Tibial artery (tissue), 4 donors: ENCODE measurements around the gene LTB4R2.
"Not testable (repeated sequence)": the region's sequence is repeated elsewhere in the genome, so short reads cannot be mapped to it uniquely, and the experiment has no call there.

Source experiments
- DNase-seq, 2 donors: peaks; one replicate each; pipeline ENCODE4 v3.0.0-alpha.2; 2019
- H3K27ac ChIP-seq, 2 donors: fragments of 200-600 bp; sonication (generic) in 1 of 2; 1 replicate in 1 of 2; 2 replicates in 1 of 2; pipeline ENCODE4 v1.5.1; 2018 to 2019; ENCODE audit warnings: mild to moderate bottlenecking in 1 of 2
- H3K27me3 ChIP-seq, 2 donors: fragments of 200-600 bp; sonication (generic) in 1 of 2; one replicate each; pipeline versions ENCODE4 v1.5.1 to v1.6.0; 2016 to 2019
- H3K36me3 ChIP-seq, 3 donors: fragments of 200-600 bp; sonication (generic) in 2 of 3; one replicate each; pipeline ENCODE4 v1.5.1; 2016 to 2019; ENCODE audit warnings: mild to moderate bottlenecking in 2 of 3
- H3K4me1 ChIP-seq, 4 donors: fragments of 200-600 bp; sonication (generic) in 2 of 4; 1 replicate in 3 of 4; 2 replicates in 1 of 4; pipeline ENCODE4 v1.5.1; 2016 to 2019
- H3K4me3 ChIP-seq, 2 donors: fragments of 200-600 bp; sonication (generic) in 1 of 2; 1 replicate in 1 of 2; 2 replicates in 1 of 2; pipeline ENCODE4 v1.5.1; 2018 to 2019; ENCODE audit warnings: mild to moderate bottlenecking in 2 of 2
- H3K9me3 ChIP-seq, 3 donors: fragments of 200-600 bp; sonication (generic) in 1 of 3; one replicate each; pipeline ENCODE4 v1.5.1; 2016 to 2019
- CTCF ChIP-seq, 2 experiments: fragments of 200-600 bp in 1 of 2; fragments of 450-650 bp in 1 of 2; IDR thresholded peaks; one replicate each; pipeline ENCODE4 v1.5.1; 2017 to 2019; ENCODE audit warnings: antibody characterized with exemption in 2 of 2, mild to moderate bottlenecking in 1 of 2, moderate library complexity in 1 of 2
- intact Hi-C: fragments of 100-400 bp; cut with DNase I; formaldehyde crosslinking; loops from one replicate; pipeline ENCODE4 v1.15.0; 2023; ENCODE audit warnings: low total_unique reads

The LTB4R2 gene

GRCh38 chr14:24349742-24350141 lies 39.8 kb downstream of the LTB4R2 start:
- no peak overlapping the region for H3K4me3 ChIP-seq
- H3K4me1 ChIP-seq: no peaks in the 10 kb centered on the region
- no peak overlapping the region for H3K27ac ChIP-seq
- intact Hi-C loops: no loop called here
- H3K36me3 ChIP-seq: no peaks in the 10 kb centered on the region
- H3K9me3 ChIP-seq: no peaks in the 10 kb centered on the region
- no peak for DNase-seq
- TF ChIP-seq CTCF (IDR thresholded peaks at IDR 0.05): no peak
- peaks cover 0 to 30% of the 10 kb centered on the region in 2 donors for H3K27me3 ChIP-seq

DNA sequence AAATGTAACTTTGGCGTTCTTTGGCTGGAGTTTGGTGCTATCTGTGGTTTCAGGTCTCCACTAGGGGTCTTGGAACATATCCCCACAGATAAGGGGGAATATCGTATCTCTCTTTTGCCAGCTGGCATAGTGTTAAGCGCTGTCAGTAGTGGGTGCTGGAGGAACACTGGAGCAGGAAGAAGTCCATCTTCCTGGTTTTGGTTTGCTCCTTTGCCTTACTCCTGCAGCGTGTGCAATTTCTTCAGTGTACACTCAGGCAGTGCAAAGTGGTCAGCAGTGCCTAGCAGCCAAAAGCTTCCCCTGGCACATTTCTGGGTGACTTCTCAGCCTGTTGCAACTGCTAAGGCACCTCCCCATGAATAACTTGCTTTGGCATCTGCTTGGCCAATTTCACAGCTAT lies 41.6 kb downstream of the LTB4R2 start:
- Histone ChIP-seq H3K4me1 (no peaks in the 10 kb centered on the region), H3K4me3 (no peak overlapping the region), H3K27ac (no peak overlapping the region), H3K36me3 (no peaks in the 10 kb centered on the region), H3K9me3 (no peaks in the 10 kb centered on the region), H3K27me3 (peaks cover 0 to 34% of the 10 kb centered on the region in 2 donors)
- no peak for DNase-seq
- no peak for TF ChIP-seq CTCF (IDR thresholded peaks at IDR 0.05)
- intact Hi-C loops: no loop called here

DNA sequence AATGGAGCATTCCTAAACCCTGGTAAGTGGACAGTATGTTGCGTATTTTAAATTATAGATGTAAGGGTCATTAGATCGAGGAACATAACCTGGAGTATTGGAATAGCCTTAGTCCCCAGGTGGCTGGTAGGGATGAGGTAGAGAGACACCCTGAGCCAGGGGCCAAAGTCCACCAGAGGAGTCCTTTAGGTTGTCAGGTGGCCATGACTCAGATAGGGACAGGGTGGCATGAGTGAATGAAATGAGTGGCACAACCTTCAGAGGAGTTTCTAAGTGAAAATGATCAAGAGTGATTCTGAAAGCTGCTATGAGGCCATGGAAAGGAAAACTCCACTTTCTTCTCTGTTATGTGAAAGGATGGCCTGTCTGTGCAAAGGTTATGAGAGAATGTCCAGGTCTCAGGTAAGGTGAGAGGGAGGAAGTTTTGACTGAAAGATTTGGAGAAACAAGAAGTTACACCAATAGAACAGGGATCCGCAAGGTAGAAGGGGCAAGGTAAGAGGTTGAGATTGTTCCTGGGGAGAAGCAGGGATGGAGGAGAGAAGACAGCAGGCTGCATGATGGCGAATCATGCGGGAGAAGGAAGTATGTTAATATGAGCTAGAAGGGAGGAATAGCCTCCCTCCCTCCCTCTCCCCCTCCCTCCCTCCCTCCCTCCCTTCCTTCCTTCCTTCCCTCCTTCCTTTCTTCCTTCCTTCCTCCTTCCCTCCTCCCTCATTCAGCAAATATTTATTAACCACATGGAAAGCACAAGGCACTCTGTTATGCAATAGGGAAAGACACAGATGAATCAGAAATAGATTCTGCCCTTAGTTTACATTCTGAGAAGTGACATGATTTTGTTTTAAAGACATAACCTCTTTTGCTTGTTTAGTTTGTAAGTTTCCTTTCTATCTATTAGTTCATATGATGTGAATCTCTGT lies 43.9 kb downstream of the LTB4R2 start:
- Histone ChIP-seq H3K4me1 (no peaks in the 10 kb centered on the region), H3K36me3 (no peaks in the 10 kb centered on the region), H3K27me3 (peaks cover 0 to 34% of the 10 kb centered on the region in 2 donors), H3K4me3 (no peak overlapping the region), H3K27ac (no peak overlapping the region), H3K9me3 (no peaks in the 10 kb centered on the region)
- no peak for TF ChIP-seq CTCF (IDR thresholded peaks at IDR 0.05)
- intact Hi-C loops: no loop called here
- DNase-seq: no peak

- H3K4me1 ChIP-seq, H3K4me3 ChIP-seq, DNase-seq, H3K36me3 ChIP-seq, H3K9me3 ChIP-seq, H3K27ac ChIP-seq, intact Hi-C loops: not testable (repeated sequence)
- H3K27me3 ChIP-seq: peaks cover 0 to 34% of the 10 kb centered on the region in 2 donors
These were observed 44.5 kb downstream of the LTB4R2 start for GRCh38 chr14:24354482-24354825.

DNA sequence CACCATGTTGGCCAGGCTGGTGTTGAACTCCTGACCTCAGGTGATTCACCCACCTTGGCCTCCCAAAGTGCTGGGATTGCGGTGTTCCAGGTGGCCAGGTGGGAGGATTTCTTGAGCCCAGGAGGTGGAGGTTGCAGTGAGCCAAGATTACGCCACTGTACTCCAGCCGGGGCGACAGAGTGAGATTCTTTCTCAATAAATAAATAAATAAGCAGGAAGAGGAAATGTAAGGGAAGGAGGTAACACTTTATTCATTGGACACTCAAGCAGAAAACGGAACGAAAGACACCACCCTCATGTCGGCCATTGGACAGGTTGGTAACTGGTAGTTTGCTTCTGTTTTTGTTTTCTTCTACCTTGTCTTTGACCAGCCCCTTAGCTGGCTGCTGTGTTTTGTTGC lies 45.1 kb downstream of the LTB4R2 start:
- Histone ChIP-seq H3K27me3 (peaks cover 0 to 34% of the 10 kb centered on the region in 2 donors), H3K4me3 (no peak overlapping the region), H3K9me3 (no peaks in the 10 kb centered on the region), H3K27ac (no peak overlapping the region), H3K36me3 (no peaks in the 10 kb centered on the region), H3K4me1 (no peaks in the 10 kb centered on the region)
- TF ChIP-seq CTCF (IDR thresholded peaks at IDR 0.05): no peak
- intact Hi-C loops: no loop called here
- no peak for DNase-seq

- intact Hi-C loops: no loop called here
- no peaks in the 10 kb centered on the region for H3K4me1 ChIP-seq
- H3K27ac ChIP-seq: no peak overlapping the region
- H3K4me3 ChIP-seq: no peak overlapping the region
- H3K27me3 ChIP-seq: peaks cover 0 to 30% of the 10 kb centered on the region in 2 donors
- DNase-seq: no peak
- no peaks in the 10 kb centered on the region for H3K9me3 ChIP-seq
- no peak for TF ChIP-seq CTCF (IDR thresholded peaks at IDR 0.05)
- H3K36me3 ChIP-seq: no peaks in the 10 kb centered on the region
These were observed 46.3 kb downstream of the LTB4R2 start for GRCh38 chr14:24356208-24356607.
